ENCODE results near the gene PIK3C2G.

PIK3C2G gene

DNA sequence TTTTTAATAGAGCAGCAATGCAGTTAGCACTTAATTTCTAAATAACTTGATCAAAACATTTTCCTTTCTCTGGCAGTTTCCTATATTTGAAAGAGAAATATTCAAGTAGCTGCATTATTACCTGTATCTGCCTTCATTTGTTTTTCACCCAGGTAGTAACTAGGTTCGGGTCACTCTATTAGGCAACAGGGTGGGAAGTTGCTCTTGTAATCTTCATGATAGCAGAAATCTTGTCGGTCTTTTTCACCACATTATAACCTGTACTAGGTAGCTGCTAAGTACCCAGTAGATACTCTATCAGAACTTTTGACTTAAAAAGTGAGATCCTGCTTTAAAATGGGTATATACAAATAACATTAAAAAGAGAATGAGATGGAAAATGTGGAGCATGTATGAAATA lies 2.4 kb upstream of the PIK3C2G start:
- TF ChIP-seq EZH2 (IDR thresholded peaks at IDR 0.05; ENCODE audit: borderline replicate concordance, low read depth, low read length, severe bottlenecking), result no peak
- TF ChIP-seq, protein P1, sequence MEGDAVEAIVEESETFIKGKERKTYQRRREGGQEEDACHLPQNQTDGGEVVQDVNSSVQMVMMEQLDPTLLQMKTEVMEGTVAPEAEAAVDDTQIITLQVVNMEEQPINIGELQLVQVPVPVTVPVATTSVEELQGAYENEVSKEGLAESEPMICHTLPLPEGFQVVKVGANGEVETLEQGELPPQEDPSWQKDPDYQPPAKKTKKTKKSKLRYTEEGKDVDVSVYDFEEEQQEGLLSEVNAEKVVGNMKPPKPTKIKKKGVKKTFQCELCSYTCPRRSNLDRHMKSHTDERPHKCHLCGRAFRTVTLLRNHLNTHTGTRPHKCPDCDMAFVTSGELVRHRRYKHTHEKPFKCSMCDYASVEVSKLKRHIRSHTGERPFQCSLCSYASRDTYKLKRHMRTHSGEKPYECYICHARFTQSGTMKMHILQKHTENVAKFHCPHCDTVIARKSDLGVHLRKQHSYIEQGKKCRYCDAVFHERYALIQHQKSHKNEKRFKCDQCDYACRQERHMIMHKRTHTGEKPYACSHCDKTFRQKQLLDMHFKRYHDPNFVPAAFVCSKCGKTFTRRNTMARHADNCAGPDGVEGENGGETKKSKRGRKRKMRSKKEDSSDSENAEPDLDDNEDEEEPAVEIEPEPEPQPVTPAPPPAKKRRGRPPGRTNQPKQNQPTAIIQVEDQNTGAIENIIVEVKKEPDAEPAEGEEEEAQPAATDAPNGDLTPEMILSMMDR (IDR thresholded peaks at IDR 0.05; ENCODE audit: borderline replicate concordance, extremely low read depth, low read length, poor library complexity, severe bottlenecking), result no peak
- Histone ChIP-seq H3K4me3 (ENCODE audit: low read depth in 1 of 2, low read length in 2 of 2) (no peak overlapping the region), H2AFZ (ENCODE audit: low read depth, low read length) (no peak overlapping the region), H3K4me2 (ENCODE audit: insufficient read depth, low read length) (no peak overlapping the region), H4K20me1 (ENCODE audit: insufficient read depth, low read length) (no peaks in the 10 kb centered on the region), H3K9ac (ENCODE audit: low read depth, low read length) (no peak overlapping the region), H3K9me3 (ENCODE audit: insufficient read depth, low read length, severe bottlenecking) (no peaks in the 10 kb centered on the region), H3K4me1 (ENCODE audit: insufficient read depth, low read length) (no peaks in the 10 kb centered on the region), H3K79me2 (ENCODE audit: insufficient read depth, low read length) (no peaks in the 10 kb centered on the region), H3K27ac (ENCODE audit: low read length) (no peak overlapping the region), H3K36me3 (ENCODE audit: insufficient read depth, low read length) (no peaks in the 10 kb centered on the region), H3K27me3 (ENCODE audit: insufficient read depth, low read length, poor library complexity) (no peaks in the 10 kb centered on the region)
- no peak for DNase-seq
- no peak for ATAC-seq (ENCODE audit: insufficient read depth, low read depth)

DNA sequence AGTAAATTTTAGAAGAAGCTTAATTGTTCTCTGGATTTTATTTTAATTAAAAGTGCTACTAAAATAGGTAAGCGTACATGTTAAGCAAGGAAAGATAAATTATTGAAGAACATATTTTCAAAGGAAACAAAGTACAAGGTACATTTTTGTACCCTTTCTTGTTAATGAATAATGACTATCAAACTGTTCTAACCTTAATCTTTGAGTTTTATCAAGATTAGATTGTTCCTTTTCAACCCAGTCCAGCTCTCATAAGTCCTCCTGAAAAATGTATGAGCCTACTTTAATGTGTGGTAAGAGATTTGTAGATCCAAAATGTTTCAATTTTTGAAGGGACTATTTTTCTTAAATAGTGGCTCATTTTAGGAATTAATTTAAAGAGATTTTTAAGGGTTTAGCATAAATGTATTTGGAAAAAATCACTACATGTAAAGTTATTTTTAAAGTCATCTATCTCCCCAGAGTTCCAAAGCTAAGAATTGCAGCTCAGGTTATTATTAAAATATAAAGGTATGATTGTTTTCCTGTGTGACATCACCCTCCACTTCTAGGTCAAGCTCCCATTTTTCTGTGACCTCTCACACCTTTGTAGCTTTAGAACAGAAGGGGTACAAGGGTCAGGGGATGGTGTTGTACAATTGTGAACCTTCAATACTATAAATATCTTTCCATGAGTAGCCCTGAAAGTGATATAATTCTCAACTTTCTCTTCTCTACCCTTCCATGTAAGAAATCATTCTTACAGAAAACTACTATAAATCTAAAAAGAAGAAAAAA lies 1.2 kb upstream of the PIK3C2G start:
- H3K36me3 ChIP-seq (ENCODE audit: insufficient read depth, low read length), result no peaks in the 10 kb centered on the region
- H3K9me3 ChIP-seq (ENCODE audit: insufficient read depth, low read length, severe bottlenecking), result no peaks in the 10 kb centered on the region
- H3K4me3 ChIP-seq (ENCODE audit: low read depth in 1 of 2, low read length in 2 of 2), result no peak overlapping the region
- no peak for TF ChIP-seq EZH2 (IDR thresholded peaks at IDR 0.05; ENCODE audit: borderline replicate concordance, low read depth, low read length, severe bottlenecking)
- TF ChIP-seq, protein P1 (IDR thresholded peaks at IDR 0.05; ENCODE audit: borderline replicate concordance, extremely low read depth, low read length, poor library complexity, severe bottlenecking), result no peak
- no peaks in the 10 kb centered on the region for H3K4me1 ChIP-seq (ENCODE audit: insufficient read depth, low read length)
- H3K27me3 ChIP-seq (ENCODE audit: insufficient read depth, low read length, poor library complexity), result no peaks in the 10 kb centered on the region
- H3K27ac ChIP-seq (ENCODE audit: low read length), result no peak overlapping the region
- no peaks in the 10 kb centered on the region for H3K79me2 ChIP-seq (ENCODE audit: insufficient read depth, low read length)
- H2AFZ ChIP-seq (ENCODE audit: low read depth, low read length), result no peak overlapping the region
- DNase-seq (no peak), ATAC-seq (ENCODE audit: insufficient read depth, low read depth) (no peak)
- H3K4me2 ChIP-seq (ENCODE audit: insufficient read depth, low read length), result no peak overlapping the region
- no peaks in the 10 kb centered on the region for H4K20me1 ChIP-seq (ENCODE audit: insufficient read depth, low read length)
- no peak overlapping the region for H3K9ac ChIP-seq (ENCODE audit: low read depth, low read length)

DNA sequence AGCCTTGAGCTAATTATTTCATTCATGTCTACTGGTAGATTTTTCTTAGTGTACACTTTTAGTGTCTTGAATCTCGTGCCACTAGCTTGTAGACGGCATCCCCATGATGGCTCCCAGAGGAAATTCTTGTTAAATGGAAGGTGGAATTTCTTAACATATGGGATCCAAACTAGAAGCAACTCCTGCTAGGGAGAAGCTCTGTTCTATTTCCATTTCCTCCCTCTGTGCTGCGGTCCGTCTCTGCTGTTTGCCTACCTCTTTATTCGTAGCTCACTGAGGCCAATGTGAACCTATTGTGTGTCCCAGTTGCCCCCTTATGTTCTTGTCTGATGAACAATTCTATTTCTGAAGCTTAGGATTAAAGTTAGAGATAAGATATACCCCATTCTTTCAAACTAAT lies 588 bp downstream of the PIK3C2G start:
- no peaks in the 10 kb centered on the region for H3K36me3 ChIP-seq (ENCODE audit: insufficient read depth, low read length)
- no peaks in the 10 kb centered on the region for H3K4me1 ChIP-seq (ENCODE audit: insufficient read depth, low read length)
- no peak overlapping the region for H2AFZ ChIP-seq (ENCODE audit: low read depth, low read length)
- DNase-seq (no peak), ATAC-seq (ENCODE audit: insufficient read depth, low read depth) (no peak)
- no peaks in the 10 kb centered on the region for H4K20me1 ChIP-seq (ENCODE audit: insufficient read depth, low read length)
- H3K27me3 ChIP-seq (ENCODE audit: insufficient read depth, low read length, poor library complexity), result no peaks in the 10 kb centered on the region
- no peaks in the 10 kb centered on the region for H3K79me2 ChIP-seq (ENCODE audit: insufficient read depth, low read length)
- H3K4me2 ChIP-seq (ENCODE audit: insufficient read depth, low read length), result no peak overlapping the region
- H3K4me3 ChIP-seq (ENCODE audit: low read depth in 1 of 2, low read length in 2 of 2), result no peak overlapping the region
- H3K27ac ChIP-seq (ENCODE audit: low read length), result no peak overlapping the region
- no peak for TF ChIP-seq EZH2 (IDR thresholded peaks at IDR 0.05; ENCODE audit: borderline replicate concordance, low read depth, low read length, severe bottlenecking)
- TF ChIP-seq, protein P1 (IDR thresholded peaks at IDR 0.05; ENCODE audit: borderline replicate concordance, extremely low read depth, low read length, poor library complexity, severe bottlenecking), result no peak
- no peaks in the 10 kb centered on the region for H3K9me3 ChIP-seq (ENCODE audit: insufficient read depth, low read length, severe bottlenecking)
- no peak overlapping the region for H3K9ac ChIP-seq (ENCODE audit: low read depth, low read length)

Data from DND-41 (cell line).